ENCODE results near the gene XRCC1. TPM values are rescaled to one million over a fixed set of nuclear protein-coding genes. Genes with fewer than 3 reads are reported as not detected.
A peak's percentile ranks its signal among the peaks of the same experiment; 100 is the strongest.
"Not testable (repeated sequence)": the region's sequence is repeated elsewhere in the genome, so short reads cannot be mapped to it uniquely, and the experiment has no call there.

Gene XRCC1
- total RNA-seq, 6 experiments from 2014 or later, result 5.5 to 8.4 (median 7.5) TPM

DNA sequence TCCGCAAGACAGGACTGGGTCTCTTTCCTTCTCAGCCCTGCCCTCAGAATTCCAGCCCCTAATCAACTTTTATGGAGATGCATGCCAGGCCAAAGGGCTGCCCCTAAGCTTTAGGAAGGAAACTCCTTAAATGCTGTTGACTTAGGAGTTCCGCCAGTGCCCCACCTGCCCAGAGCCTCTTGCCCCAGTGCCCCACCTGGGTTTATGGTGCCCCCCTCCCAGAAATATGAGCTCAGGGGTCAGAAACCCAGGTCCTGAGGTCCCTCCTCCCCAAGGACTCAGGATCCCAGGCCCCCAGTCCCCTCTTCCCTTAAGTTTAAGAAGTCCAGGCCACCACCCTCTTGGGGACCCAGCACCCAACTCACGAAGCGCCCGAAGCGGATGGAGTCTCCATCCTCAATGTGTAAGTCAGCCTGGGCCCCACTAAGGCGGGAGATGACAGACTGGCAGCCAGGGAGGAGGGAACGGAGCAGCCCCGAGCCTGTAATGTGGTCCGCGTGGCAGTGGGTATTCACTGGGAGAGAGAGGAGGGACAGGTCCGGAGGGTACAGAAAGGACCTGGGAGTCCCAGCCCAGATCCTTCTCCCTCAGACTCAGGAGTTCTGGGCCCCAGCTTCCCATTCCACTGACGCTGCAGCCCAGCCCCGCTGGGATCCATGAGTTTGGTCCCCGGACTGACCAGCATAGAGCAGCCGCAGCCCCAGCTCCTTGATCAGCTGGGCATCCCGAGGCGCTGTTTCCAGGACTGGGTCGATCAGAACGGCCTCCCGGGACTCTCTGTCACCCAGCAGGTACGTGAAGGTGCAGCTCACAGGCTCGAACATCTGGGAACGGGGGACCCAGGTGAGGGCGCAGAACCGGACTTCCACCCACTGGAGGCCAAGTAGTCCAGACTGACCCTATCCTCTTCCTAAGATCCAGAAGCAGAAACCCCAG is 49.2 kb downstream of the XRCC1 start:
- H3K4me3 ChIP-seq, result peak overlapping the region; percentile 55 to 90 (median 89)
- no peaks in the 10 kb centered on the region for H3K9me3 ChIP-seq
- DNase-seq (peak in 2 of 3 donors; percentile 51 to 53), ATAC-seq (peak; percentile 33 to 44 (median 44))
- WGBS (ENCODE audit: insufficient coverage, low coverage, low lambda C conversion rate, missing lambda C conversion rate), result 0% methylated on average over 11 of the region's 26 CpGs
- peak; percentile 4 for TF ChIP-seq POLR2A (IDR thresholded peaks at IDR 0.05)
- TF ChIP-seq CTCF (IDR thresholded peaks at IDR 0.05), result no peak
- H3K27me3 ChIP-seq, result no peaks in the 10 kb centered on the region
- H3K27ac ChIP-seq, result peak overlapping the region; percentile 48 to 80 (median 78)
- intact Hi-C loops (cut with DNase I), result no loop called here
- H3K4me1 ChIP-seq, result peaks cover 0 to 28% (median 8%) of the 10 kb centered on the region in 4 donors
- no peaks in the 10 kb centered on the region for H3K36me3 ChIP-seq

DNA sequence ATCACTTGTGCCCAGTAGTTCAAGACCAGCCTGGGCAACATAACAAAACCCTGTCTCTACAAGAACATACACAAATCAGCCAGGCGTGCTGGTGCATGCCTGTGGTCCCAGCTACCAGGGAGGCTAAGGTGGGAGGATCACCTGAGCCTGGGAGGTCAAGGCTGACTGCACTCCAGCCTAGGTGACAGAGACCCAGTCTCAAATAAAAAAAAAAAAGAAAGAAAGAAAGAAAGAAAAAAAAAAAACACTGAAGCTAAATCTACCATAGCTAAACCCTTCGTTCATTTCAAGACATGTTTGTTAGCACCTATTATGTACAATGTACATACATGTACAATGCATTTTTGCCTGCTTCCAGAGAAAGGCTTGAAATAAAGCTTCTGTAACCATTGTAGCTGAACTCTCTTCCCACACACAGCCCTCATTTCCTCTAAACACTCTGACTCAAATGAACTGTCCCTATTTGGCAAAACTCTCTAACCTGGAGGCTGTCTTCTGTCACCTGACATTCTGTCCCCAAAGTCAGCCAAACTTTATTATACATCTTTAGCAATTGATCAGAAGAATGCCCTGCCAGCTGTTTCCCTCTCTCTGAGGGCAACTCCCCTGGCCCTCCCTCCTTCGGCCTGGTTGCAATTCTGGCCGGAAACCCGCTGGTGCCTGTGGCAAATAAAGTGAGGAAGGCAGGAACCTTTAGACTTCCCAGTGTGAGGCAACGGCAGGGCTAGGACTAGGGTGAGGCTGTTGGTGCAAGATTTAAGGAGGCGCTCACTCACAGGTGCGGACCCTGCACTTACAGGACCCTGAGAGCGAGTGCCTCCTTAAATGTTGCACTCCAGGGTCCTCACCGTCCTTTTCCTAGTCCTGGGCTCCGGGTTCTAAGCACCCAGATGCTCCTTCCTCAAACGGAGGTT is 50.1 kb downstream of the XRCC1 start:
- peak; percentile 82 to 91 (median 90) for DNase-seq
- Histone ChIP-seq H3K9me3 (no peaks in the 10 kb centered on the region), H3K4me3 (peak overlapping the region; percentile 55 to 90 (median 89)), H3K27me3 (no peaks in the 10 kb centered on the region), H3K36me3 (no peaks in the 10 kb centered on the region), H3K4me1 (peaks cover 0 to 28% (median 8%) of the 10 kb centered on the region in 4 donors), H3K27ac (peak overlapping the region; percentile 48 to 80 (median 78))
- 3% methylated on average over 8 of the region's 12 CpGs for WGBS (ENCODE audit: insufficient coverage, low coverage, low lambda C conversion rate, missing lambda C conversion rate)
- ATAC-seq, result peak; percentile 71 to 80 (median 78)
- intact Hi-C loops (cut with DNase I), result loop anchor here (5.0 kb wide), 2 partner anchors 73 to 78 kb away; no protein-coding TSS in a partner anchor
- TF ChIP-seq POLR2A (IDR thresholded peaks at IDR 0.05) (peak; percentile 47), CTCF (IDR thresholded peaks at IDR 0.05) (no peak)

DNA sequence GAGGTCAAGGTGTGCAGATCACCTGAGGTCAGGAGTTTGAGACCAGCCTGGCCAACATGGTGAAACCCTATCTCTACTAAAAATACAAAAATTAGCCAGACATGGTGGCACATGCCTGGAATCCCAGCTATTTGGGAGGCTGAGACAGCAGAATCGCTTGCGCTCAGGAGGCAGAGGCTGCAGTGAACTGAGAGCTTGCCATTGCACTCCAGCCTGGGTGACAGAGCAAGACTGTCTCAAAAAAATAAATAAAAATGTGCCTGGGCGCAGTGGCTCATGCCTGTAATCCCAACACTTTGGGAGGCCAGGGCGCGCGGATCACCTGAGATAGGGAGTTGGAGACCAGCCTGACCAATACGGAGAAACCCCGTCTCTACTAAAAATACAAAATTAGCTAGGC is 51.6 kb downstream of the XRCC1 start:
- not testable (repeated sequence) for H3K27ac ChIP-seq, H3K36me3 ChIP-seq, H3K27me3 ChIP-seq, H3K4me3 ChIP-seq, H3K9me3 ChIP-seq, DNase-seq, ATAC-seq
- peaks cover 0 to 28% (median 8%) of the 10 kb centered on the region in 4 donors for H3K4me1 ChIP-seq
- WGBS (ENCODE audit: insufficient coverage, low coverage, low lambda C conversion rate, missing lambda C conversion rate), result 100% methylated on average over 4 of the region's 8 CpGs
- intact Hi-C loops (cut with DNase I), result loop anchor here (5.0 kb wide), 2 partner anchors 71 to 76 kb away; no protein-coding TSS in a partner anchor

DNA sequence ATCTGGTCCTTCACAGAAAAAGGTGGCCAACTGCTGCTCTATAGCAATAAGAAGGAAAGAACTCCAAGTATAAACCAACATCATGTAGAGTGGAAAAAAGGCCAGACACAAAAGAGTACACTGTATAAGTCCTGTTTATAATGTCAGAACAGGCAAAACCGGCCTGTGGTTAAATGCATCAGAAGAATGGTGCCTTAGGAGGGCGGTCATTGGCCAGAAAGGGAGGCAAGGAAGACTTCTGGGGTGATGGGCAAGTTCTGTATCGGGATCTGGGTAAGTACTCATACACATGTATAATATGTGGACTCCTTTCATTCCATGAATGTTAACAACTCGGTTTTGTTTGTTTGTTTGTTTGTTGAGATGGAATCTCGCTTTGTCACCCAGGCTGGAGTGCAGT is 52.4 kb downstream of the XRCC1 start:
- 76% methylated on average over 5 of the region's 5 CpGs for WGBS (ENCODE audit: insufficient coverage, low coverage, low lambda C conversion rate, missing lambda C conversion rate)
- Histone ChIP-seq H3K9me3 (no peaks in the 10 kb centered on the region), H3K36me3 (no peaks in the 10 kb centered on the region), H3K27me3 (no peaks in the 10 kb centered on the region), H3K4me3 (no peak overlapping the region), H3K27ac (no peak overlapping the region), H3K4me1 (peaks cover 0 to 24% (median 8%) of the 10 kb centered on the region in 4 donors)
- TF ChIP-seq CTCF (IDR thresholded peaks at IDR 0.05), result no peak
- no peak for TF ChIP-seq POLR2A (IDR thresholded peaks at IDR 0.05)
- no peak for ATAC-seq
- intact Hi-C loops (cut with DNase I), result loop anchor here (5.0 kb wide), 2 partner anchors 71 to 76 kb away; no protein-coding TSS in a partner anchor
- DNase-seq, result no peak

Data from right lobe of liver (tissue), 6 donors.